Gastroesophageal sphincter (tissue), 4 donors: ENCODE measurements around the gene ETV6. TPM values are rescaled to one million over a fixed set of nuclear protein-coding genes. Genes with fewer than 3 reads are reported as not detected.
A peak's percentile ranks its signal among the peaks of the same experiment; 100 is the strongest.

Experiments used
- ATAC-seq: fragments of 150-250 bp; one replicate; pipeline ENCODE4 v1.9.1; 2016; ENCODE audit warnings: mild to moderate bottlenecking, moderate library complexity
- H3K27ac ChIP-seq, 4 donors: fragments of 200-600 bp; sonication (generic) in 3 of 4; 1 replicate in 3 of 4; 2 replicates in 1 of 4; pipeline ENCODE4 v1.5.1; 2016 to 2019
- H3K27me3 ChIP-seq: fragments of 200-600 bp; sonication (generic); one replicate; pipeline ENCODE4 v1.5.1; 2019
- H3K36me3 ChIP-seq, 2 donors: fragments of 200-600 bp; sonication (generic); one replicate each; pipeline ENCODE4 v1.5.1; 2019; ENCODE audit warnings: control low read depth in 1 of 2
- H3K4me1 ChIP-seq, 3 donors: fragments of 200-600 bp; sonication (generic); 1 replicate in 2 of 3; 2 replicates in 1 of 3; pipeline ENCODE4 v1.5.1; 2016 to 2019; ENCODE audit warnings: control low read depth in 2 of 3
- H3K4me3 ChIP-seq, 2 donors: fragments of 200-600 bp; sonication (generic); one replicate each; pipeline ENCODE4 v1.5.1; 2019; ENCODE audit warnings: mild to moderate bottlenecking in 1 of 2, moderate library complexity in 1 of 2
- H3K9me3 ChIP-seq, 3 donors: fragments of 200-600 bp; sonication (generic); one replicate each; pipeline ENCODE4 v1.5.1; 2017 to 2019; ENCODE audit warnings: control low read depth in 2 of 3
- CTCF ChIP-seq, 4 experiments: fragments of 200-600 bp in 2 of 4; fragments of 450-650 bp in 2 of 4; sonication (generic) in 1 of 4; IDR thresholded peaks; one replicate each; pipeline ENCODE4 v1.5.1; 2017 to 2019; ENCODE audit warnings: antibody characterized with exemption in 4 of 4, mild to moderate bottlenecking in 2 of 4, moderate library complexity in 2 of 4
- EP300 ChIP-seq: sonication (generic); formaldehyde crosslinking; IDR thresholded peaks from one replicate; pipeline ENCODE4 v1.6.1; 2017; ENCODE audit warnings: antibody characterized with exemption, mild to moderate bottlenecking
- POLR2A ChIP-seq, 2 donors: fragments of 450-650 bp; IDR thresholded peaks; one replicate each; pipeline ENCODE4 v1.6.1; 2017; ENCODE audit warnings: antibody characterized with exemption in 2 of 2, mild to moderate bottlenecking in 2 of 2, moderate library complexity in 1 of 2
- POLR2AphosphoS5 ChIP-seq: sonication (generic); formaldehyde crosslinking; IDR thresholded peaks from one replicate; pipeline ENCODE4 v1.6.1; 2017; ENCODE audit warnings: antibody characterized with exemption
- WGBS, 2 donors: methylation state at CpG; one replicate each; pipeline ENCODE4 v1.1.5; 2018; ENCODE audit warnings: low coverage in 1 of 2; 5-methylcytosine and 5-hydroxymethylcytosine counted together
- total RNA-seq, 4 donors: library from RNA; depleted of rRNA; stranded (reverse); fragments of >200 nt; gene quantifications; one replicate each; pipeline ENCODE4 v1.1.0, GENCODE V29; 2016

ETV6 gene
- total RNA-seq, 4 donors from 2014 or later: 18.7 to 30.1 (median 21.1) TPM

- no peaks in the 10 kb centered on the region for H3K27me3 ChIP-seq
- H3K4me1 ChIP-seq: peaks cover 10 to 80% (median 25%) of the 10 kb centered on the region in 3 donors
- H3K27ac ChIP-seq: peak overlapping the region in 3 of 4 donors; percentile 54 to 58 (median 54)
- no peak overlapping the region for H3K4me3 ChIP-seq
- WGBS, 2 donors: 83 to 86% methylated on average over 1 to 3 of the region's 4 CpGs
- no peak for ATAC-seq
- TF ChIP-seq POLR2AphosphoS5 (no peak), EP300 (no peak), CTCF (IDR thresholded peaks at IDR 0.05) (no peak), POLR2A (IDR thresholded peaks at IDR 0.05) (no peak)
- H3K36me3 ChIP-seq: no peaks in the 10 kb centered on the region
- no peaks in the 10 kb centered on the region for H3K9me3 ChIP-seq
These were observed 38.9 kb downstream of the ETV6 start for GRCh38 chr12:11688379-11688778.

GRCh38 chr12:11688831-11689230 lies 39.4 kb downstream of the ETV6 start:
- H3K4me3 ChIP-seq: no peak overlapping the region
- 80% methylated on average over 2 of the region's 2 CpGs; no CpG with 5 or more reads in 1 of the 2 donors for WGBS, 2 donors
- no peaks in the 10 kb centered on the region for H3K27me3 ChIP-seq
- TF ChIP-seq EP300 (no peak), POLR2AphosphoS5 (no peak), CTCF (IDR thresholded peaks at IDR 0.05) (no peak), POLR2A (IDR thresholded peaks at IDR 0.05) (no peak)
- H3K36me3 ChIP-seq: no peaks in the 10 kb centered on the region
- no peak for ATAC-seq
- H3K27ac ChIP-seq: peak overlapping the region in 3 of 4 donors; percentile 54 to 58 (median 54)
- no peaks in the 10 kb centered on the region for H3K9me3 ChIP-seq
- H3K4me1 ChIP-seq: peaks cover 10 to 80% (median 25%) of the 10 kb centered on the region in 3 donors

GRCh38 chr12:11689591-11690186 lies 40.2 kb downstream of the ETV6 start:
- H3K4me3 ChIP-seq: no peak overlapping the region
- H3K27me3 ChIP-seq: no peaks in the 10 kb centered on the region
- peak overlapping the region in 1 of 4 donors; percentile 58 for H3K27ac ChIP-seq
- no peaks in the 10 kb centered on the region for H3K9me3 ChIP-seq
- 74 to 92% methylated on average over 6 to 7 of the region's 10 CpGs for WGBS, 2 donors
- peaks cover 10 to 80% (median 31%) of the 10 kb centered on the region in 3 donors for H3K4me1 ChIP-seq
- H3K36me3 ChIP-seq: no peaks in the 10 kb centered on the region
- ATAC-seq: no peak
- TF ChIP-seq CTCF (IDR thresholded peaks at IDR 0.05): no peak
- TF ChIP-seq EP300: no peak
- no peak for TF ChIP-seq POLR2AphosphoS5
- no peak for TF ChIP-seq POLR2A (IDR thresholded peaks at IDR 0.05)

GRCh38 chr12:11693067-11693466 lies 43.6 kb downstream of the ETV6 start:
- H3K4me1 ChIP-seq: peaks cover 18 to 79% (median 24%) of the 10 kb centered on the region in 3 donors
- H3K9me3 ChIP-seq: no peaks in the 10 kb centered on the region
- no peaks in the 10 kb centered on the region for H3K36me3 ChIP-seq
- TF ChIP-seq POLR2A (IDR thresholded peaks at IDR 0.05) (no peak), POLR2AphosphoS5 (no peak), EP300 (no peak), CTCF (IDR thresholded peaks at IDR 0.05) (no peak)
- WGBS, 2 donors: 83 to 92% methylated on average over 6 of the region's 6 CpGs
- H3K4me3 ChIP-seq: no peak overlapping the region
- peak overlapping the region in 3 of 4 donors; percentile 64 to 75 (median 72) for H3K27ac ChIP-seq
- no peaks in the 10 kb centered on the region for H3K27me3 ChIP-seq
- peak; percentile 26 for ATAC-seq

- ATAC-seq: no peak
- Histone ChIP-seq H3K27me3 (no peaks in the 10 kb centered on the region), H3K36me3 (no peaks in the 10 kb centered on the region), H3K4me3 (no peak overlapping the region), H3K4me1 (peaks cover 18 to 77% (median 21%) of the 10 kb centered on the region in 3 donors), H3K27ac (peak overlapping the region in 3 of 4 donors; percentile 64 to 75 (median 72)), H3K9me3 (no peaks in the 10 kb centered on the region)
- no peak for TF ChIP-seq POLR2AphosphoS5
- TF ChIP-seq POLR2A (IDR thresholded peaks at IDR 0.05): no peak
- no peak for TF ChIP-seq EP300
- no peak for TF ChIP-seq CTCF (IDR thresholded peaks at IDR 0.05)
These were observed 44.1 kb downstream of the ETV6 start for GRCh38 chr12:11693601-11694000.
